ENCODE data around the gene MCTP1. TPM values are rescaled to one million over a fixed set of nuclear protein-coding genes. Genes with fewer than 3 reads are reported as not detected.

The MCTP1 gene
- total RNA-seq, 1 donor from 2014 or later = 1.7 TPM

- no peaks in the 10 kb centered on the region for H3K36me3 Mint-ChIP-seq (ENCODE audit: low read depth)
- H3K27ac Mint-ChIP-seq (ENCODE audit: unreplicated experiment) = no peak overlapping the region
- no peaks in the 10 kb centered on the region for H3K9me3 Mint-ChIP-seq
- no peak overlapping the region for H3K4me3 Mint-ChIP-seq
- DNase-seq (ENCODE audit: low read depth, low spot score) = no peak
- H3K27me3 Mint-ChIP-seq (ENCODE audit: low read depth) = peaks cover 3% of the 10 kb centered on the region
- TF ChIP-seq, protein P1, sequence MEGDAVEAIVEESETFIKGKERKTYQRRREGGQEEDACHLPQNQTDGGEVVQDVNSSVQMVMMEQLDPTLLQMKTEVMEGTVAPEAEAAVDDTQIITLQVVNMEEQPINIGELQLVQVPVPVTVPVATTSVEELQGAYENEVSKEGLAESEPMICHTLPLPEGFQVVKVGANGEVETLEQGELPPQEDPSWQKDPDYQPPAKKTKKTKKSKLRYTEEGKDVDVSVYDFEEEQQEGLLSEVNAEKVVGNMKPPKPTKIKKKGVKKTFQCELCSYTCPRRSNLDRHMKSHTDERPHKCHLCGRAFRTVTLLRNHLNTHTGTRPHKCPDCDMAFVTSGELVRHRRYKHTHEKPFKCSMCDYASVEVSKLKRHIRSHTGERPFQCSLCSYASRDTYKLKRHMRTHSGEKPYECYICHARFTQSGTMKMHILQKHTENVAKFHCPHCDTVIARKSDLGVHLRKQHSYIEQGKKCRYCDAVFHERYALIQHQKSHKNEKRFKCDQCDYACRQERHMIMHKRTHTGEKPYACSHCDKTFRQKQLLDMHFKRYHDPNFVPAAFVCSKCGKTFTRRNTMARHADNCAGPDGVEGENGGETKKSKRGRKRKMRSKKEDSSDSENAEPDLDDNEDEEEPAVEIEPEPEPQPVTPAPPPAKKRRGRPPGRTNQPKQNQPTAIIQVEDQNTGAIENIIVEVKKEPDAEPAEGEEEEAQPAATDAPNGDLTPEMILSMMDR (conservative IDR thresholded peaks at IDR 0.05) = no peak
- H3K4me1 Mint-ChIP-seq = no peaks in the 10 kb centered on the region
Observed at GRCh38 chr5:94810281-94810680, 474.6 kb downstream of the MCTP1 start.

DNA sequence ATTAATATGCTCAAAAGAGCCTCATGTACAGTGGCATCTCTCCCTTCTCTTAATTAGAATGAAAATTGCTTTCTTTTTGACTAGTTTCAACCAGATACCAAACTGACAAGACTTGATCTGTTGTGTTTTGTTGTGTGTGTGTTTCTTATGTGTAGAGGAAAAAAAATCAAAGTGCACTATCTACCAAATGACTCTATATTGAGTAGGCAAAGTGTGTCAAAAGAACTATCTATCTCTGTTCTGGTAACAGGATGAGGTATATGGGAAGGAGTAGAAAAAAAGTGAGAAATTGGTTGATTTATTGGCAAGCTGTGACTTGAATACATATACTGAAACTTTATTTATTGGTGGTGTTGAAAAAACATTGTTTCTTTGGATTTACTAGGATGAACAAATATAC is 476.4 kb downstream of the MCTP1 start:
- Mint-ChIP-seq H3K36me3 (ENCODE audit: low read depth) (no peaks in the 10 kb centered on the region), H3K27me3 (ENCODE audit: low read depth) (peaks cover 3% of the 10 kb centered on the region), H3K4me3 (no peak overlapping the region), H3K27ac (ENCODE audit: unreplicated experiment) (no peak overlapping the region), H3K9me3 (no peaks in the 10 kb centered on the region), H3K4me1 (no peaks in the 10 kb centered on the region)
- TF ChIP-seq, protein P1 (conservative IDR thresholded peaks at IDR 0.05) = no peak
- no peak for DNase-seq (ENCODE audit: low read depth, low spot score)

GRCh38 chr5:94807985-94808384 is 476.9 kb downstream of the MCTP1 start:
- H3K4me3 Mint-ChIP-seq = no peak overlapping the region
- H3K27me3 Mint-ChIP-seq (ENCODE audit: low read depth) = peaks cover 3% of the 10 kb centered on the region
- TF ChIP-seq, protein P1 (conservative IDR thresholded peaks at IDR 0.05) = no peak
- no peak for DNase-seq (ENCODE audit: low read depth, low spot score)
- no peaks in the 10 kb centered on the region for H3K36me3 Mint-ChIP-seq (ENCODE audit: low read depth)
- no peak overlapping the region for H3K27ac Mint-ChIP-seq (ENCODE audit: unreplicated experiment)
- H3K4me1 Mint-ChIP-seq = no peaks in the 10 kb centered on the region
- no peaks in the 10 kb centered on the region for H3K9me3 Mint-ChIP-seq

DNA sequence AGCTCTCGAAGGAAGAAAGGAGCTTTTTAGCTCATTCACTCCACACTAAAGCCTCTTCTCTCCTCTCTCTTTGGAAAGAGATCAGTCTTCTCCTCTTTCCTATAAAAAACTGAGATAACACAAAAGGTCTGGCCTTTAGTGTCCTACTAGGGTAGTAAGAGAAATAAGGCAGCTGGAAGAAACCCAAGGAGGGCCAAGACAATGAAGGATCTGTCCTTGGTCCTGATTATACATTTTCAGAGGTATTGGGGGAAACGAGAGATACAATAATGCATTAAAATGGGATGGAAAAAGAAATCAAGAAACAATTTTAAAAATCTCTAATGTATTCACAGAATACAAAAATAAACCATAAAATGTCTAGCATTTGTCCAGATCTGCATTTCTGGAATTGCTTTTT is 482.4 kb downstream of the MCTP1 start:
- Mint-ChIP-seq H3K4me1 (no peaks in the 10 kb centered on the region), H3K36me3 (ENCODE audit: low read depth) (no peaks in the 10 kb centered on the region), H3K27me3 (ENCODE audit: low read depth) (no peaks in the 10 kb centered on the region), H3K27ac (ENCODE audit: unreplicated experiment) (no peak overlapping the region), H3K4me3 (no peak overlapping the region), H3K9me3 (peaks cover 2% of the 10 kb centered on the region)
- no peak for DNase-seq (ENCODE audit: low read depth, low spot score)
- TF ChIP-seq, protein P1 (conservative IDR thresholded peaks at IDR 0.05) = no peak

DNA sequence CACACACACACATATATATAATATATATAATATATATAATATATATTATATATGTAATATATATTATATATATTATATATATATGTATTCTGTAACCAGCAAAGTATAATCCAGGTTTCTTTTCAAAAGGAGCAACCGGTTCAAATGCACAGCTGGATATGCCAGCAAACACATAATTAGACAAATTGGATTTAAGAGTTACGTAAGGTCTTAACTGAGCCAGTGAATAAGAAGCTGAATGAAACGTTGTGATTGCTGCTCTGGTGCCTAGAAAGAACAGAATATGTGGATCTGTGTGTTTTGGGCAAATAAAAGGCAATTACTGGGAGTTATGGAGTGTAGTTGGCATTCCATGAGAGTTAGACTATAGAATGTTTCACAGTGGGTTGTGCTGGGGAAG is 488.3 kb downstream of the MCTP1 start:
- TF ChIP-seq, protein P1 (conservative IDR thresholded peaks at IDR 0.05) = no peak
- Mint-ChIP-seq H3K4me3 (no peak overlapping the region), H3K36me3 (ENCODE audit: low read depth) (no peaks in the 10 kb centered on the region), H3K27ac (ENCODE audit: unreplicated experiment) (no peak overlapping the region), H3K9me3 (no peaks in the 10 kb centered on the region), H3K27me3 (ENCODE audit: low read depth) (no peaks in the 10 kb centered on the region), H3K4me1 (no peaks in the 10 kb centered on the region)
- no peak for DNase-seq (ENCODE audit: low read depth, low spot score)

GRCh38 chr5:94793816-94794198 is 491.1 kb downstream of the MCTP1 start:
- no peak for DNase-seq (ENCODE audit: low read depth, low spot score)
- TF ChIP-seq, protein P1 (conservative IDR thresholded peaks at IDR 0.05) = no peak
- no peak overlapping the region for H3K27ac Mint-ChIP-seq (ENCODE audit: unreplicated experiment)
- H3K27me3 Mint-ChIP-seq (ENCODE audit: low read depth) = no peaks in the 10 kb centered on the region
- no peak overlapping the region for H3K4me3 Mint-ChIP-seq
- peaks cover 4% of the 10 kb centered on the region for H3K9me3 Mint-ChIP-seq
- peaks cover 2% of the 10 kb centered on the region for H3K36me3 Mint-ChIP-seq (ENCODE audit: low read depth)
- no peaks in the 10 kb centered on the region for H3K4me1 Mint-ChIP-seq

All from neural crest cell (in vitro differentiated cells).